WTC11 (cell line): Measurements from ENCODE around the gene NIF3L1. TPM values are rescaled to one million over a fixed set of nuclear protein-coding genes. Genes with fewer than 3 reads are reported as not detected.

Experiments
- ATAC-seq: fragments of 200-7000 bp; cut with Tn5 transposase; 2 replicates; pipeline ENCODE4 v1.10.0; 2021; ENCODE audit warnings: mild to moderate bottlenecking, moderate library complexity
- CTCF ChIA-PET: fragments of 300-600 bp; sonication (Branson Sonifier 250); formaldehyde crosslinking; loops from one replicate; lab custom pipeline; 2021; ENCODE audit warnings: antibody characterized with exemption; lab: Charles Lee
- POLR2A ChIA-PET: fragments of 350-600 bp; sonication (Branson Sonifier 250); formaldehyde crosslinking; loops from one replicate; lab custom pipeline; 2021; ENCODE audit warnings: antibody characterized with exemption; lab: Charles Lee
- DNase-seq: peaks from one replicate; pipeline ENCODE4 v3.0.0; 2021; ENCODE audit warnings: low spot score
- H3K27ac Mint-ChIP-seq: 2 replicates; pipeline ENCODE4 v1.8.0; 2021; ENCODE audit warnings: mixed read lengths
- H3K27me3 Mint-ChIP-seq: 2 replicates; pipeline ENCODE4 v1.8.0; 2021; ENCODE audit warnings: low read depth, mild to moderate bottlenecking, moderate library complexity, mixed read lengths
- H3K36me3 Mint-ChIP-seq: 2 replicates; pipeline ENCODE4 v1.8.0; 2021; ENCODE audit warnings: mixed read lengths
- H3K4me1 Mint-ChIP-seq: 2 replicates; pipeline ENCODE4 v1.8.0; 2022; ENCODE audit warnings: mixed read lengths
- H3K4me3 Mint-ChIP-seq: 2 replicates; pipeline ENCODE4 v1.8.0; 2021; ENCODE audit warnings: mild to moderate bottlenecking, moderate library complexity, mixed read lengths
- H3K9me3 Mint-ChIP-seq: 2 replicates; pipeline ENCODE4 v1.8.0; 2021; ENCODE audit warnings: mixed read lengths
- AFF4 ChIP-seq: sonication (generic); formaldehyde crosslinking; IDR thresholded peaks from 2 replicates; pipeline ENCODE4 v1.8.1; 2023; ENCODE audit warnings: mild to moderate bottlenecking, missing genetic modification reagents, borderline replicate concordance
- ATF1 ChIP-seq: sonication (generic); formaldehyde crosslinking; IDR thresholded peaks from 2 replicates; pipeline ENCODE4 v1.8.1; 2023; ENCODE audit warnings: mild to moderate bottlenecking, moderate library complexity, missing genetic modification reagents
- ATF6 ChIP-seq: sonication (generic); formaldehyde crosslinking; IDR thresholded peaks from 2 replicates; pipeline ENCODE4 v1.8.1; 2023; ENCODE audit warnings: mild to moderate bottlenecking, missing genetic modification reagents
- CREB1 ChIP-seq: sonication (generic); formaldehyde crosslinking; IDR thresholded peaks from 2 replicates; pipeline ENCODE4 v1.8.0; 2023; ENCODE audit warnings: mild to moderate bottlenecking, missing genetic modification reagents
- E2F5 ChIP-seq: sonication (generic); formaldehyde crosslinking; IDR thresholded peaks from 2 replicates; pipeline ENCODE4 v1.8.1; 2022; ENCODE audit warnings: mild to moderate bottlenecking, moderate library complexity, missing genetic modification reagents
- GABPB1 ChIP-seq: sonication (generic); formaldehyde crosslinking; IDR thresholded peaks from 2 replicates; pipeline ENCODE4 v1.8.1; 2023; ENCODE audit warnings: mild to moderate bottlenecking, missing genetic modification reagents
- HMGA2 ChIP-seq: fragments of 250-450 bp; sonication (Bioruptor Pico); IDR thresholded peaks from 2 replicates; pipeline ENCODE4 v1.4.0; 2021; ENCODE audit warnings: mild to moderate bottlenecking, moderate library complexity
- JAZF1 ChIP-seq: fragments of 250-450 bp; sonication (Bioruptor Pico); IDR thresholded peaks from 2 replicates; pipeline ENCODE4 v1.9.0; 2021; ENCODE audit warnings: moderate library complexity, mild to moderate bottlenecking, inconsistent platforms
- KAT7 ChIP-seq: sonication (generic); formaldehyde crosslinking; IDR thresholded peaks from 2 replicates; pipeline ENCODE4 v1.8.1; 2023; ENCODE audit warnings: missing genetic modification reagents, mild to moderate bottlenecking, borderline replicate concordance
- MYBL2 ChIP-seq: sonication (generic); formaldehyde crosslinking; IDR thresholded peaks from 2 replicates; pipeline ENCODE4 v1.8.1; 2023; ENCODE audit warnings: mild to moderate bottlenecking, moderate library complexity, missing genetic modification reagents
- PREB ChIP-seq: sonication (generic); formaldehyde crosslinking; IDR thresholded peaks from 2 replicates; pipeline ENCODE4 v1.8.1; 2022; ENCODE audit warnings: mild to moderate bottlenecking, missing genetic modification reagents, moderate library complexity, borderline replicate concordance
- SOX15 ChIP-seq: fragments of 250-450 bp; sonication (Bioruptor Pico); IDR thresholded peaks from 2 replicates; pipeline ENCODE4 v1.9.0; 2021; ENCODE audit warnings: mild to moderate bottlenecking
- TP53 ChIP-seq: sonication (generic); formaldehyde crosslinking; IDR thresholded peaks from 2 replicates; pipeline ENCODE4 v1.8.1; 2023; ENCODE audit warnings: mild to moderate bottlenecking, missing genetic modification reagents
- ZNF219 ChIP-seq: sonication (generic); formaldehyde crosslinking; IDR thresholded peaks from 2 replicates; pipeline ENCODE4 v1.8.0; 2023; ENCODE audit warnings: missing genetic modification reagents, mild to moderate bottlenecking, borderline replicate concordance
- ZNF416 ChIP-seq: fragments of 250-450 bp; sonication (Bioruptor Pico); IDR thresholded peaks from 2 replicates; pipeline ENCODE4 v1.9.0; 2021; ENCODE audit warnings: mild to moderate bottlenecking, inconsistent platforms
- ZNF532 ChIP-seq: fragments of 250-450 bp; sonication (Bioruptor Pico); IDR thresholded peaks from 2 replicates; pipeline ENCODE4 v1.9.0; 2021; ENCODE audit warnings: mild to moderate bottlenecking, borderline replicate concordance
- ZNF671 ChIP-seq: fragments of 250-450 bp; sonication (Bioruptor Pico); IDR thresholded peaks from 2 replicates; pipeline ENCODE4 v1.8.0; 2021; ENCODE audit warnings: mild to moderate bottlenecking
- ZSCAN18 ChIP-seq: fragments of 250-450 bp; sonication (Bioruptor Pico); IDR thresholded peaks from 2 replicates; pipeline ENCODE4 v2.1.2; 2022; ENCODE audit warnings: mild to moderate bottlenecking, moderate library complexity
- total RNA-seq: library from RNA; stranded (reverse); gene quantifications from 3 replicates; pipeline ENCODE4 v1.2.3, GENCODE V29; 2021

NIF3L1 gene
- total RNA-seq, 1 experiment from 2014 or later = 49.1 TPM

- TF ChIP-seq HMGA2 (no peak), ATF1 (CRISPR knock-in tag) (no peak), JAZF1 (CRISPR knock-in tag) (no peak), CREB1 (no peak), AFF4 (CRISPR knock-in tag) (no peak)
Observed at GRCh38 chr2:200839513-200839912, 49.7 kb upstream of the NIF3L1 start (continued).

GRCh38 chr2:200843993-200844948, 44.9 kb upstream of the NIF3L1 start:
- POLR2A ChIA-PET = interaction anchor here (1.0 kb wide), 2 partner anchors 19 to 20 kb away, joined by 3 to 4 read pairs; partner anchors contain the start of gene CLK1
- Mint-ChIP-seq H3K27ac (no peak overlapping the region), H3K36me3 (no peaks in the 10 kb centered on the region), H3K4me1 (peaks cover 6% of the 10 kb centered on the region), H3K4me3 (no peak overlapping the region), H3K9me3 (no peaks in the 10 kb centered on the region), H3K27me3 (no peaks in the 10 kb centered on the region)
- no peak for ATAC-seq
- CTCF ChIA-PET = no interaction called here
- TF ChIP-seq ATF6 = no peak
- TF ChIP-seq GABPB1 (CRISPR knock-in tag) = peak; percentile 68; the same call in 1 of the 2 replicates
- TF ChIP-seq TP53 (CRISPR knock-in tag) = no peak
- no peak for TF ChIP-seq MYBL2 (CRISPR knock-in tag)
- TF ChIP-seq ZNF219 (CRISPR knock-in tag) = no peak
- TF ChIP-seq PREB (CRISPR knock-in tag) = peak; percentile 32; the same call in 1 of the 2 replicates
- TF ChIP-seq JAZF1 (CRISPR knock-in tag) = no peak
- no peak for DNase-seq

- POLR2A ChIA-PET = interaction anchor here (1.0 kb wide), 2 partner anchors 18 to 19 kb away, joined by 3 to 4 read pairs; partner anchors contain the start of gene CLK1
- CTCF ChIA-PET = interaction anchor here (0.9 kb wide), 1 partner anchor 132 kb away, joined by 3 read pairs; no protein-coding TSS in a partner anchor
Observed at GRCh38 chr2:200845194-200845593, 44.0 kb upstream of the NIF3L1 start.

More at GRCh38 chr2:200845194-200845593, 44.0 kb upstream of the NIF3L1 start:
- H3K9me3 Mint-ChIP-seq = no peaks in the 10 kb centered on the region
- no peaks in the 10 kb centered on the region for H3K27me3 Mint-ChIP-seq
- no peaks in the 10 kb centered on the region for H3K4me1 Mint-ChIP-seq
- no peaks in the 10 kb centered on the region for H3K36me3 Mint-ChIP-seq
- TF ChIP-seq ZNF671 (CRISPR knock-in tag) = no peak
- no peak for TF ChIP-seq ZSCAN18 (CRISPR knock-in tag)
- no peak for TF ChIP-seq ATF1 (CRISPR knock-in tag)
- TF ChIP-seq E2F5 (CRISPR knock-in tag) = no peak
- no peak for TF ChIP-seq ZNF532 (CRISPR knock-in tag)
- TF ChIP-seq KAT7 (CRISPR knock-in tag) = no peak
- TF ChIP-seq ZNF416 = no peak
- no peak for TF ChIP-seq SOX15
- ATAC-seq = no peak
- no peak overlapping the region for H3K27ac Mint-ChIP-seq
- no peak overlapping the region for H3K4me3 Mint-ChIP-seq
- DNase-seq = no peak
